ENCODE measurements around the gene UBR7.

- TF ChIP-seq, protein P1, sequence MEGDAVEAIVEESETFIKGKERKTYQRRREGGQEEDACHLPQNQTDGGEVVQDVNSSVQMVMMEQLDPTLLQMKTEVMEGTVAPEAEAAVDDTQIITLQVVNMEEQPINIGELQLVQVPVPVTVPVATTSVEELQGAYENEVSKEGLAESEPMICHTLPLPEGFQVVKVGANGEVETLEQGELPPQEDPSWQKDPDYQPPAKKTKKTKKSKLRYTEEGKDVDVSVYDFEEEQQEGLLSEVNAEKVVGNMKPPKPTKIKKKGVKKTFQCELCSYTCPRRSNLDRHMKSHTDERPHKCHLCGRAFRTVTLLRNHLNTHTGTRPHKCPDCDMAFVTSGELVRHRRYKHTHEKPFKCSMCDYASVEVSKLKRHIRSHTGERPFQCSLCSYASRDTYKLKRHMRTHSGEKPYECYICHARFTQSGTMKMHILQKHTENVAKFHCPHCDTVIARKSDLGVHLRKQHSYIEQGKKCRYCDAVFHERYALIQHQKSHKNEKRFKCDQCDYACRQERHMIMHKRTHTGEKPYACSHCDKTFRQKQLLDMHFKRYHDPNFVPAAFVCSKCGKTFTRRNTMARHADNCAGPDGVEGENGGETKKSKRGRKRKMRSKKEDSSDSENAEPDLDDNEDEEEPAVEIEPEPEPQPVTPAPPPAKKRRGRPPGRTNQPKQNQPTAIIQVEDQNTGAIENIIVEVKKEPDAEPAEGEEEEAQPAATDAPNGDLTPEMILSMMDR (IDR thresholded peaks at IDR 0.05) = no peak
- TF ChIP-seq POLR2A (IDR thresholded peaks at IDR 0.05; ENCODE audit: low read depth) (no peak), POLR2AphosphoS5 (IDR thresholded peaks at IDR 0.05) (no peak), EP300 (IDR thresholded peaks at IDR 0.05) (no peak)
These were observed 7.5 kb downstream of the UBR7 start for GRCh38 chr14:93214598-93214997.

Data from esophagus muscularis mucosa (tissue), 4 donors.